ENCODE data around the gene MYL3.

GRCh38 chr3:46867550-46867898, 4.3 kb upstream of the MYL3 start:
- no peak for TF ChIP-seq CTCF (IDR thresholded peaks at IDR 0.05)
- TF ChIP-seq POLR2A (IDR thresholded peaks at IDR 0.05): no peak
